ENCODE data around the gene COASY. TPM values are rescaled to one million over a fixed set of nuclear protein-coding genes. Genes with fewer than 3 reads are reported as not detected.

Gene COASY
- total RNA-seq, 3 donors from 2014 or later = 74.5 to 98.7 (median 87.8) TPM

DNA sequence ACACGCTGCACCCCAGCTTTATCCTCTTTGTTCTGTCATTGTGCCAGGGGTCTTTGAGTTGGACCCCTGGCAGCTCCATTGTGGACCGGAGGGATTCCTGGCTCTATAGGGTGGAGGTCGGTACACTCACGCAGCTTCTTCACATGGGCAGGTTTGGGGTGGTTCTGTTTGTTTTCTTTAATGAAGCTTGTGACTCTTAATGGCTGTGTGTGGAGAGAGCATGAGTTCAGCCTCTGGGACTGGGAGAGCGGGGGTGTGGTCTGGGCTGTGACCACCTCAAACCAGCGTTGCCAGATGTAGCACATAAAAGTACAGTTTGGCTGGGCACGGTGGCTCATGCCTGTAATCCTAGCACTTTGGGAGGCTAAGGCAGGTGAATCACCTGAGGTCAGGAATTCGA lies 47.1 kb upstream of the COASY start:
- Histone ChIP-seq H3K4me3 (no peak overlapping the region), H3K4me1 (ENCODE audit: low read depth) (peaks cover 28% of the 10 kb centered on the region), H3K36me3 (ENCODE audit: low read depth) (no peaks in the 10 kb centered on the region), H3K9me3 (no peaks in the 10 kb centered on the region)
- ATAC-seq = no peak
- intact Hi-C loops (cut with DNase I, micrococcal nuclease) = loop anchor here (10.0 kb wide), 2 partner anchors 90 to 190 kb away; partner anchors contain the start of gene CAVIN1 (in 1 of the 2)
- no peak for DNase-seq
- TF ChIP-seq, protein P1, sequence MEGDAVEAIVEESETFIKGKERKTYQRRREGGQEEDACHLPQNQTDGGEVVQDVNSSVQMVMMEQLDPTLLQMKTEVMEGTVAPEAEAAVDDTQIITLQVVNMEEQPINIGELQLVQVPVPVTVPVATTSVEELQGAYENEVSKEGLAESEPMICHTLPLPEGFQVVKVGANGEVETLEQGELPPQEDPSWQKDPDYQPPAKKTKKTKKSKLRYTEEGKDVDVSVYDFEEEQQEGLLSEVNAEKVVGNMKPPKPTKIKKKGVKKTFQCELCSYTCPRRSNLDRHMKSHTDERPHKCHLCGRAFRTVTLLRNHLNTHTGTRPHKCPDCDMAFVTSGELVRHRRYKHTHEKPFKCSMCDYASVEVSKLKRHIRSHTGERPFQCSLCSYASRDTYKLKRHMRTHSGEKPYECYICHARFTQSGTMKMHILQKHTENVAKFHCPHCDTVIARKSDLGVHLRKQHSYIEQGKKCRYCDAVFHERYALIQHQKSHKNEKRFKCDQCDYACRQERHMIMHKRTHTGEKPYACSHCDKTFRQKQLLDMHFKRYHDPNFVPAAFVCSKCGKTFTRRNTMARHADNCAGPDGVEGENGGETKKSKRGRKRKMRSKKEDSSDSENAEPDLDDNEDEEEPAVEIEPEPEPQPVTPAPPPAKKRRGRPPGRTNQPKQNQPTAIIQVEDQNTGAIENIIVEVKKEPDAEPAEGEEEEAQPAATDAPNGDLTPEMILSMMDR (IDR thresholded peaks at IDR 0.05) = no peak

DNA sequence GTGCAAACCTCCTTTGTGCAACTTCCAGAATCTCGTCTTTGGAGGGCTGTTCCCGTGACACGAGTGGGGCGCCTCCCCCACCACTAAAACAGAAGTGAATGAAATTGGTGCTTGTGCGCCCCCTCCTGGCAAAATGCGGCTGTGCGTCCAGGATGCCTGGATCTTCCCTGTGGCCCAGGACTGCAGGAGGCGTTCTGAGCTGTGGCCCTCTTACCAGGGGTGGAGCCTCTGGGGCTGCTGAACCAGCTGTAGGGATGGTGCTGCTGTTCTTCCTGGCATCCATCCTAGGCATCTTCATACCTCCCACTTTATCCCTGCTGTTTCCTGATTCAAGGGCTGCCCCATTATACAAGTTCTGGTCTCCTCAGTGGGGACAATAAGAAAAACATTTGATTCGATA lies 44.4 kb upstream of the COASY start:
- no peak overlapping the region for H3K4me3 ChIP-seq
- peak; percentile 91 to 95 (median 93) for DNase-seq
- ATAC-seq = peak; percentile 73
- H3K36me3 ChIP-seq (ENCODE audit: low read depth) = no peaks in the 10 kb centered on the region
- H3K9me3 ChIP-seq = no peaks in the 10 kb centered on the region
- peaks cover 50% of the 10 kb centered on the region for H3K4me1 ChIP-seq (ENCODE audit: low read depth)
- TF ChIP-seq, protein P1 (IDR thresholded peaks at IDR 0.05) = peak; percentile 96
- intact Hi-C loops (cut with DNase I, micrococcal nuclease) = loop anchor here (10.0 kb wide), 2 partner anchors 93 to 193 kb away; partner anchors contain the start of gene CAVIN1 (in 1 of the 2)

DNA sequence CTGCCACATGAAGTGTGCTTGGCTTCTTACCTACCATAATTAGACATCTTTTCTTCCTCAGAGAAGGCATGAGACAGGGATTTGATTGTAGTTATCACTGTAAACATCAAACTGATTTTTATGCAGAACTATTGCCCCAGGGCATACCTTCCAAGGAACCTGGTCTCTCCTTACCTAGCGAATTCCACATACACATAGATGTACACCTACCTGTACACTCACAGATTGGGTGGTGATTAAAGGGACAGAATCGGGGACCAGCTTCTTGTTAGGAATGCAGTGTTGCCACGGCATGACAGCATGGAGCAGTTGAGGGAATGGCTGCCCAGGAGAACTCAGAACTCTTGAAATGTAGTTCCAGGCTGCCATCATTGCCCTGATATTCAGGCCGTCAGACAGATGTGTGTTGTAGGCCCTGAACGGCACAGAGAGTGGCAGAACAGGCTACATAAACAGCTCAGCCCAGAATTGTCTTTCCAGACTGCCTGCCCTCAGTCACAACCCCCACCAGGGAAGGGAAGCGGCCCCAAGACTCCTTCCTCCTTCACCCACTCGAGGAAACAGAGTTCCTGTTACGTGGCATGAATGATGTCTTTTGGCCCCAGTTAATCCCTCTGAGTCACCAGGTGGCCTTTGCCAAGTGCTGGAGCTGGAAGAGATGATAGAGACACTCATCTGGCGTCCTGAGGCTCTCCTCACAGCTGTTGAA lies 43.7 kb upstream of the COASY start:
- no peaks in the 10 kb centered on the region for H3K36me3 ChIP-seq (ENCODE audit: low read depth)
- peaks cover 50% of the 10 kb centered on the region for H3K4me1 ChIP-seq (ENCODE audit: low read depth)
- peak; percentile 77 for ATAC-seq
- H3K9me3 ChIP-seq = no peaks in the 10 kb centered on the region
- TF ChIP-seq, protein P1 (IDR thresholded peaks at IDR 0.05) = no peak
- intact Hi-C loops (cut with DNase I, micrococcal nuclease) = loop anchor here (10.0 kb wide), 2 partner anchors 93 to 193 kb away; partner anchors contain the start of gene CAVIN1 (in 1 of the 2)
- DNase-seq = peak; percentile 73 to 82 (median 76)
- H3K4me3 ChIP-seq = no peak overlapping the region

DNA sequence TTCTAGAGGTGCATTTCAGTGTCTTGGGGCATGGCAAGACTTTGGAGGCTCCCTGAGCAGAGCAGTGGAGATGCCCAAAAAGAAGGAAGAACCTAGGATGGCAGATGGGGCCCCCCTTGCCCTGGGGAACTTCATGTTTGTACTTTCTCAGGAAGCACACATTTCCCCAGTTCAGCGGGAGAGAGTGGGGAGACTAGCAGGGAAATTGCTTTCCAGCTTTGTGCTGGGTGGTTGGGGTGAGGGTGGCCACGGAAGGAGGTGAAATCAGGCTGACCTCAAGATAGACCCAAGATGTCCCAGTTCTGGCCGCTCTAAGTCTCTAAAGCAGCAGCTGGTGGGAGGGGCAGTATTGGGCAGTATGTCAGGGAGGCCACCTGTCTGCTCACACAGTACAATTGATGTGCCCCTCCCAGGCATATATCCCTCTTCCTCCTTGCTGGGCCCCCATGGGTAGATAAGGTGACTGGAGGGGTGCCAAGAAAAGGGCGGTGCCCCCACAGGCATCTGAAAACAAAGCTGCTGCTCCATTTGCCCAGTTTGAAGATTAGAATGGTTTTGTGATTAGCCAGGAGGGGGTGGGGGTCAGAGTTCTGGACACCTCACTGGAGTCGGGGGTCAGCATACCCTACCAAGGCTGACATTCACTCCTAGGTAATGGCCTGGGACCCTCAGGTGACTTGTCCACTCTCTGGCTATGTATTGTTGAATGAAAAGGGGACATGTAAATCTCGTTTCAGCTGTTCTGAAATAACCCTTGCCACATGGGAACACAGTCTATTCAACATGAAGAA lies 43.0 kb upstream of the COASY start:
- intact Hi-C loops (cut with DNase I, micrococcal nuclease) = loop anchor here (10.0 kb wide), 2 partner anchors 94 to 194 kb away; partner anchors contain the start of gene CAVIN1 (in 1 of the 2)
- no peak overlapping the region for H3K4me3 ChIP-seq

More for the DNA sequence above, 43.0 kb upstream of the COASY start:
- TF ChIP-seq, protein P1 (IDR thresholded peaks at IDR 0.05) = no peak
- Histone ChIP-seq H3K9me3 (no peaks in the 10 kb centered on the region), H3K36me3 (ENCODE audit: low read depth) (no peaks in the 10 kb centered on the region), H3K4me1 (ENCODE audit: low read depth) (peaks cover 50% of the 10 kb centered on the region)
- peak; percentile 84 for ATAC-seq
- peak; percentile 89 to 97 (median 90) for DNase-seq

All from mucosa of descending colon (tissue), 3 donors.